Activated CD8-positive, alpha-beta T cell treated with anti-CD3 and anti-CD28 coated beads, Interleukin-2, amount 10 ng/mL, durations not matched to agents 7 days and 5 days (primary cell): ENCODE results near the gene TRHDE. TPM values are rescaled to one million over a fixed set of nuclear protein-coding genes. Genes with fewer than 3 reads are reported as not detected.

Experiments
- ATAC-seq: fragments of 150-1000 bp; cut with Tn5 transposase; one replicate; pipeline ENCODE4 v1.10.0; 2021; ENCODE audit warnings: moderate library complexity
- CTCF ChIA-PET: fragments of 350-600 bp; sonication (Branson Sonifier 250); formaldehyde crosslinking; loops from one replicate; lab custom pipeline; 2021; ENCODE audit warnings: antibody characterized with exemption; lab: Charles Lee
- POLR2A ChIA-PET: fragments of 350-600 bp; sonication (Branson Sonifier 250); formaldehyde crosslinking; loops from one replicate; lab custom pipeline; 2021; ENCODE audit warnings: antibody characterized with exemption; lab: Charles Lee
- DNase-seq: peaks from one replicate; pipeline ENCODE4 v3.0.0-alpha.2; 2020
- H3K27ac Mint-ChIP-seq: one replicate; pipeline ENCODE4 v1.8.0; 2021; ENCODE audit warnings: mild to moderate bottlenecking, mixed read lengths
- H3K27me3 Mint-ChIP-seq: one replicate; pipeline ENCODE4 v1.8.0; 2021; ENCODE audit warnings: low read depth, mixed read lengths
- H3K36me3 Mint-ChIP-seq: one replicate; pipeline ENCODE4 v1.8.0; 2021; ENCODE audit warnings: low read depth, mixed read lengths
- H3K4me1 Mint-ChIP-seq: one replicate; pipeline ENCODE4 v1.8.0; 2021; ENCODE audit warnings: low read depth, mixed read lengths
- H3K4me3 Mint-ChIP-seq: one replicate; pipeline ENCODE4 v1.8.0; 2021; ENCODE audit warnings: mild to moderate bottlenecking, mixed read lengths
- H3K9me3 Mint-ChIP-seq: one replicate; pipeline ENCODE4 v1.8.0; 2022; ENCODE audit warnings: mixed read lengths; ENCODE audit not compliant: insufficient read depth
- total RNA-seq, 2 experiments: library from RNA; stranded (reverse); gene quantifications; one replicate each; pipeline ENCODE4 v1.2.3, GENCODE V29; 2021

Gene TRHDE
- total RNA-seq, 2 experiments from 2014 or later: not detected

- CTCF ChIA-PET: no interaction called here
- Mint-ChIP-seq H3K36me3 (no peaks in the 10 kb centered on the region), H3K4me1 (no peaks in the 10 kb centered on the region), H3K9me3 (no peaks in the 10 kb centered on the region), H3K4me3 (no peak overlapping the region), H3K27ac (no peak overlapping the region), H3K27me3 (no peaks in the 10 kb centered on the region)
- ATAC-seq (no peak), DNase-seq (no peak)
- POLR2A ChIA-PET: no interaction called here
Observed at GRCh38 chr12:72295101-72295500, 22.9 kb downstream of the TRHDE start.

GRCh38 chr12:72295744-72296143, 23.6 kb downstream of the TRHDE start:
- H3K27ac Mint-ChIP-seq: no peak overlapping the region
- H3K36me3 Mint-ChIP-seq: no peaks in the 10 kb centered on the region
- no peaks in the 10 kb centered on the region for H3K9me3 Mint-ChIP-seq
- H3K4me1 Mint-ChIP-seq: no peaks in the 10 kb centered on the region
- no peak overlapping the region for H3K4me3 Mint-ChIP-seq
- no peak for DNase-seq
- H3K27me3 Mint-ChIP-seq: no peaks in the 10 kb centered on the region
- ChIA-PET CTCF (no interaction called here), POLR2A (no interaction called here)
- no peak for ATAC-seq

GRCh38 chr12:72296389-72296788, 24.2 kb downstream of the TRHDE start:
- Mint-ChIP-seq H3K27me3 (no peaks in the 10 kb centered on the region), H3K9me3 (no peaks in the 10 kb centered on the region), H3K4me1 (no peaks in the 10 kb centered on the region), H3K27ac (no peak overlapping the region), H3K36me3 (no peaks in the 10 kb centered on the region), H3K4me3 (no peak overlapping the region)
- CTCF ChIA-PET: no interaction called here
- POLR2A ChIA-PET: no interaction called here
- no peak for ATAC-seq
- DNase-seq: no peak

GRCh38 chr12:72297666-72298065, 25.5 kb downstream of the TRHDE start:
- H3K27ac Mint-ChIP-seq: no peak overlapping the region
- POLR2A ChIA-PET: no interaction called here
- no peak for DNase-seq
- no peaks in the 10 kb centered on the region for H3K36me3 Mint-ChIP-seq
- CTCF ChIA-PET: no interaction called here
- no peaks in the 10 kb centered on the region for H3K27me3 Mint-ChIP-seq
- no peaks in the 10 kb centered on the region for H3K4me1 Mint-ChIP-seq
- ATAC-seq: no peak
- H3K9me3 Mint-ChIP-seq: no peaks in the 10 kb centered on the region
- H3K4me3 Mint-ChIP-seq: no peak overlapping the region

GRCh38 chr12:72300728-72301127, 28.6 kb downstream of the TRHDE start:
- H3K36me3 Mint-ChIP-seq: no peaks in the 10 kb centered on the region
- CTCF ChIA-PET: no interaction called here
- DNase-seq (no peak), ATAC-seq (no peak)
- no peaks in the 10 kb centered on the region for H3K27me3 Mint-ChIP-seq
- H3K9me3 Mint-ChIP-seq: no peaks in the 10 kb centered on the region
- POLR2A ChIA-PET: no interaction called here
- no peak overlapping the region for H3K4me3 Mint-ChIP-seq
- no peaks in the 10 kb centered on the region for H3K4me1 Mint-ChIP-seq
- no peak overlapping the region for H3K27ac Mint-ChIP-seq

GRCh38 chr12:72304751-72305150, 32.6 kb downstream of the TRHDE start:
- no peaks in the 10 kb centered on the region for H3K4me1 Mint-ChIP-seq
- no peaks in the 10 kb centered on the region for H3K9me3 Mint-ChIP-seq
- no peaks in the 10 kb centered on the region for H3K36me3 Mint-ChIP-seq
- ChIA-PET POLR2A (no interaction called here), CTCF (no interaction called here)
- DNase-seq (no peak), ATAC-seq (no peak)
- no peaks in the 10 kb centered on the region for H3K27me3 Mint-ChIP-seq
- no peak overlapping the region for H3K27ac Mint-ChIP-seq
- H3K4me3 Mint-ChIP-seq: no peak overlapping the region

GRCh38 chr12:72307229-72307628, 35.1 kb downstream of the TRHDE start:
- POLR2A ChIA-PET: no interaction called here
- Mint-ChIP-seq H3K4me3 (no peak overlapping the region), H3K36me3 (no peaks in the 10 kb centered on the region), H3K27me3 (no peaks in the 10 kb centered on the region), H3K9me3 (no peaks in the 10 kb centered on the region), H3K27ac (no peak overlapping the region), H3K4me1 (no peaks in the 10 kb centered on the region)
- no peak for ATAC-seq
- CTCF ChIA-PET: no interaction called here
- DNase-seq: no peak

- CTCF ChIA-PET: no interaction called here
- no peak for ATAC-seq
Observed at GRCh38 chr12:72311946-72312345, 39.8 kb downstream of the TRHDE start.

GRCh38 chr12:72313806-72314205, 41.6 kb downstream of the TRHDE start:
- DNase-seq (no peak), ATAC-seq (no peak)
- Mint-ChIP-seq H3K4me1 (no peaks in the 10 kb centered on the region), H3K4me3 (no peak overlapping the region), H3K36me3 (no peaks in the 10 kb centered on the region), H3K27me3 (no peaks in the 10 kb centered on the region), H3K9me3 (no peaks in the 10 kb centered on the region), H3K27ac (no peak overlapping the region)
- ChIA-PET POLR2A (no interaction called here), CTCF (no interaction called here)

More at GRCh38 chr12:72311946-72312345, 39.8 kb downstream of the TRHDE start:
- Mint-ChIP-seq H3K27ac (no peak overlapping the region), H3K27me3 (no peaks in the 10 kb centered on the region), H3K36me3 (no peaks in the 10 kb centered on the region), H3K9me3 (no peaks in the 10 kb centered on the region), H3K4me1 (no peaks in the 10 kb centered on the region), H3K4me3 (no peak overlapping the region)
- no peak for DNase-seq
- POLR2A ChIA-PET: no interaction called here

GRCh38 chr12:72315858-72316257, 43.7 kb downstream of the TRHDE start:
- no peak overlapping the region for H3K4me3 Mint-ChIP-seq
- DNase-seq: no peak
- POLR2A ChIA-PET: no interaction called here
- no peaks in the 10 kb centered on the region for H3K36me3 Mint-ChIP-seq
- CTCF ChIA-PET: no interaction called here
- no peaks in the 10 kb centered on the region for H3K27me3 Mint-ChIP-seq
- no peak for ATAC-seq
- H3K4me1 Mint-ChIP-seq: no peaks in the 10 kb centered on the region
- no peaks in the 10 kb centered on the region for H3K9me3 Mint-ChIP-seq
- H3K27ac Mint-ChIP-seq: no peak overlapping the region

- H3K27me3 Mint-ChIP-seq: no peaks in the 10 kb centered on the region
- CTCF ChIA-PET: no interaction called here
Observed at GRCh38 chr12:72318341-72318740, 46.2 kb downstream of the TRHDE start.

GRCh38 chr12:72323881-72324280, 51.7 kb downstream of the TRHDE start:
- no peaks in the 10 kb centered on the region for H3K4me1 Mint-ChIP-seq
- no peaks in the 10 kb centered on the region for H3K27me3 Mint-ChIP-seq
- no peak overlapping the region for H3K27ac Mint-ChIP-seq
- CTCF ChIA-PET: no interaction called here
- no peaks in the 10 kb centered on the region for H3K36me3 Mint-ChIP-seq
- no peak for DNase-seq
- POLR2A ChIA-PET: no interaction called here
- H3K4me3 Mint-ChIP-seq: no peak overlapping the region
- no peak for ATAC-seq
- H3K9me3 Mint-ChIP-seq: no peaks in the 10 kb centered on the region

More at GRCh38 chr12:72318341-72318740, 46.2 kb downstream of the TRHDE start:
- Mint-ChIP-seq H3K27ac (no peak overlapping the region), H3K36me3 (no peaks in the 10 kb centered on the region), H3K9me3 (no peaks in the 10 kb centered on the region), H3K4me1 (no peaks in the 10 kb centered on the region), H3K4me3 (no peak overlapping the region)
- POLR2A ChIA-PET: no interaction called here
- ATAC-seq (no peak), DNase-seq (no peak)

GRCh38 chr12:72330301-72330700, 58.1 kb downstream of the TRHDE start:
- no peak for ATAC-seq
- Mint-ChIP-seq H3K36me3 (no peaks in the 10 kb centered on the region), H3K4me3 (no peak overlapping the region), H3K27me3 (no peaks in the 10 kb centered on the region), H3K9me3 (no peaks in the 10 kb centered on the region), H3K4me1 (no peaks in the 10 kb centered on the region), H3K27ac (no peak overlapping the region)
- ChIA-PET POLR2A (no interaction called here), CTCF (no interaction called here)
- no peak for DNase-seq
